HCT116 (cell line): ENCODE measurements around the gene CDCP2. TPM values are rescaled to one million over a fixed set of nuclear protein-coding genes. Genes with fewer than 3 reads are reported as not detected.

Source experiments
- ATAC-seq: fragments of 200-7000 bp; cut with Tn5 transposase; 2 replicates; pipeline ENCODE4 v1.9.1; 2020; ENCODE audit warnings: mild to moderate bottlenecking, moderate library complexity
- BruUV-seq: library from RNA; stranded (reverse); fragments of 400-500 nt; replicated peaks from 2 replicates; lab custom pipeline; 2021; lab: Mats Ljungman, UMichigan
- CTCF ChIA-PET: fragments of 300-600 bp; sonication (Branson Sonifier 250); formaldehyde crosslinking; loops from one replicate; lab custom pipeline; 2021; ENCODE audit warnings: antibody characterized with exemption; lab: Charles Lee
- POLR2A ChIA-PET: fragments of 300-600, 350-600 bp; sonication (Branson Sonifier 250); formaldehyde crosslinking; loops from one replicate; lab custom pipeline; 2021; ENCODE audit warnings: antibody characterized with exemption; lab: Charles Lee
- RAD21 ChIA-PET, 2 experiments: fragments of 300-600 bp; sonication (Branson Sonifier 250); formaldehyde crosslinking; loops; one replicate each; lab custom pipeline; 2023; ENCODE audit warnings: low total read pairs in 2 of 2; ENCODE audit not compliant: uncharacterized antibody in 2 of 2, unreplicated experiment in 2 of 2, low non-redundant PET in 1 of 2; lab: Charles Lee
- DNase-seq: peaks from one replicate; pipeline ENCODE4 v3.0.0-alpha.2; 2010; ENCODE audit warnings: low read depth, low spot score
- H2AFZ ChIP-seq: fragments of 200-600 bp; shearing (Covaris generic), sonication (generic); 2 replicates; pipeline ENCODE4 v1.6.1; 2017; ENCODE audit warnings: low read depth, mixed run types, mixed read lengths, antibody characterized with exemption, low read length; ENCODE audit not compliant: poor library complexity, severe bottlenecking
- H3K27ac ChIP-seq: 2 replicates; pipeline ENCODE4 v1.5.1; 2012; ENCODE audit warnings: low read depth, low read length
- H3K27me3 ChIP-seq: fragments of 200-600 bp; sonication (generic); 2 replicates; pipeline ENCODE4 v1.6.1; 2016; ENCODE audit warnings: mixed run types, low read length, mixed read lengths; ENCODE audit not compliant: insufficient read depth
- H3K36me3 ChIP-seq, 2 experiments: fragments of 200-500 bp in 1 of 2; fragments of 200-600 bp in 1 of 2; sonication (Bioruptor generic) in 1 of 2; sonication (generic) in 1 of 2; 2 replicates each; pipeline versions ENCODE4 v1.5.1 to v1.6.1; 2014 to 2016; ENCODE audit warnings: low read length in 2 of 2, inconsistent platforms in 1 of 2, mixed read lengths in 1 of 2, mixed run types in 1 of 2; ENCODE audit not compliant: insufficient read depth in 2 of 2, control insufficient read depth in 1 of 2
- H3K4me1 ChIP-seq, 2 experiments: fragments of 200-600 bp in 1 of 2; sonication (generic) in 1 of 2; 2 replicates each; pipeline versions ENCODE4 v1.5.1 to v1.6.1; 2012 to 2017; ENCODE audit warnings: low read length in 2 of 2, inconsistent platforms in 1 of 2, mild to moderate bottlenecking in 1 of 2, mixed read lengths in 1 of 2, mixed run types in 1 of 2, moderate library complexity in 1 of 2; ENCODE audit not compliant: insufficient read depth in 2 of 2, control insufficient read depth in 1 of 2
- H3K4me2 ChIP-seq: fragments of 200-600 bp; sonication (generic); 2 replicates; pipeline ENCODE4 v1.6.1; 2017; ENCODE audit warnings: mixed run types, low read length, mixed read lengths
- H3K4me3 ChIP-seq, 2 experiments: fragments of 200-600 bp in 1 of 2; sonication (generic) in 1 of 2; replicated peaks in 1 of 2; 2 replicates each; pipeline ENCODE4 v1.5.1; 2011 to 2016; ENCODE audit warnings: low read length in 2 of 2, control low read depth in 1 of 2, low read depth in 1 of 2, mild to moderate bottlenecking in 1 of 2, mixed read lengths in 1 of 2, mixed run types in 1 of 2
- H3K79me2 ChIP-seq: fragments of 200-600 bp; sonication (generic); 2 replicates; pipeline ENCODE4 v1.6.1; 2017; ENCODE audit warnings: mild to moderate bottlenecking, mixed run types, low read length, moderate library complexity, mixed read lengths; ENCODE audit not compliant: insufficient read depth
- H3K9ac ChIP-seq: fragments of 200-600 bp; sonication (generic); 2 replicates; pipeline ENCODE4 v1.6.1; 2016; ENCODE audit warnings: low read length, mixed read lengths
- H3K9me2 ChIP-seq: fragments of 200-600 bp; sonication (generic), shearing (Covaris generic); 2 replicates; pipeline ENCODE4 v1.6.1; 2017; ENCODE audit warnings: mixed run types, mild to moderate bottlenecking, moderate library complexity; ENCODE audit not compliant: insufficient read depth
- H3K9me3 ChIP-seq, 2 experiments: fragments of 200-500 bp in 1 of 2; fragments of 200-600 bp in 1 of 2; sonication (Bioruptor generic) in 1 of 2; sonication (generic) in 1 of 2; 2 replicates each; pipeline ENCODE4 v1.6.1; 2014 to 2017; ENCODE audit warnings: low read length in 2 of 2, mixed read lengths in 2 of 2, inconsistent platforms in 1 of 2, low read depth in 1 of 2, mild to moderate bottlenecking in 1 of 2, mixed run types in 1 of 2, moderate library complexity in 1 of 2; ENCODE audit not compliant: control insufficient read depth in 1 of 2, insufficient read depth in 1 of 2
- H4K20me1 ChIP-seq: fragments of 200-600 bp; sonication (generic), shearing (Covaris generic); 2 replicates; pipeline ENCODE4 v1.6.1; 2017; ENCODE audit warnings: mixed run types, mild to moderate bottlenecking, moderate library complexity; ENCODE audit not compliant: insufficient read depth
- EZH2 ChIP-seq: fragments of 200-600 bp; sonication (generic); IDR thresholded peaks from 2 replicates; pipeline ENCODE4 v1.6.1; 2017; ENCODE audit warnings: antibody characterized with exemption, mixed run types
- EZH2phosphoT487 ChIP-seq: fragments of 200-600 bp; IDR thresholded peaks from 2 replicates; pipeline ENCODE4 v1.6.1; 2018; ENCODE audit warnings: antibody characterized with exemption, borderline replicate concordance
- JUND ChIP-seq: IDR thresholded peaks from 2 replicates; pipeline ENCODE4 v1.6.1; 2012
- POLR2A ChIP-seq: IDR thresholded peaks from 2 replicates; pipeline ENCODE4 v1.7.0; 2011; ENCODE audit warnings: borderline replicate concordance; ENCODE audit not compliant: insufficient read depth, insufficient read length; ENCODE audit errors: extremely low read depth
- RAD21 ChIP-seq: IDR thresholded peaks from 2 replicates; pipeline ENCODE4 v1.6.1; 2012; ENCODE audit warnings: low read depth, mild to moderate bottlenecking
- SIN3A ChIP-seq: IDR thresholded peaks from 2 replicates; pipeline ENCODE4 v1.6.1; 2012; ENCODE audit warnings: low read depth
- TCF7L2 ChIP-seq: IDR thresholded peaks from 2 replicates; pipeline ENCODE4 v1.7.0; 2011; ENCODE audit warnings: borderline replicate concordance, inconsistent platforms; ENCODE audit not compliant: insufficient read depth, insufficient read length; ENCODE audit errors: extremely low read depth
- ZFX ChIP-seq: fragments of 450-650 bp; IDR thresholded peaks from 2 replicates; pipeline ENCODE4 v1.6.1; 2017
- intact Hi-C: fragments of 100-400 bp; cut with micrococcal nuclease; formaldehyde crosslinking; loops from 2 replicates; pipeline ENCODE4 v1.10.0; 2022
- total RNA-seq: library from RNA; stranded (reverse); gene quantifications from one replicate; pipeline ENCODE4 v1.2.1, GENCODE V29; 2021; ENCODE audit not compliant: unreplicated experiment

Gene CDCP2
- total RNA-seq, 1 experiment from 2014 or later: 0.22 TPM

GRCh38 chr1:54114955-54115354, 37.8 kb downstream of the CDCP2 start:
- Histone ChIP-seq H3K4me1 (peaks cover 0 to 13% of the 10 kb centered on the region in 2 experiments; a peak in 1 of 4 replicates), H3K27ac (no peak overlapping the region), H3K9me3 (no peaks in the 10 kb centered on the region), H3K4me2 (no peak overlapping the region), H3K9ac (no peak overlapping the region), H3K9me2 (no peaks in the 10 kb centered on the region), H3K79me2 (no peaks in the 10 kb centered on the region), H3K27me3 (no peaks in the 10 kb centered on the region), H4K20me1 (no peaks in the 10 kb centered on the region), H3K4me3 (no peak overlapping the region), H2AFZ (no peak overlapping the region), H3K36me3 (no peaks in the 10 kb centered on the region)
- TF ChIP-seq POLR2A (no peak), TCF7L2 (no peak), ZFX (no peak), EZH2phosphoT487 (no peak)
- POLR2A ChIA-PET: no interaction called here
- DNase-seq (no peak), ATAC-seq (no peak)
- RAD21 ChIA-PET: no interaction called here
- CTCF ChIA-PET: no interaction called here
- no TSS peak for BruUV-seq
- intact Hi-C loops: no loop called here

- ATAC-seq (no peak), DNase-seq (no peak)
- TF ChIP-seq RAD21 (no peak), EZH2 (no peak), SIN3A (no peak), JUND (no peak)
- Histone ChIP-seq H3K9ac (no peak overlapping the region), H3K36me3 (no peaks in the 10 kb centered on the region), H4K20me1 (no peaks in the 10 kb centered on the region), H3K4me3 (no peak overlapping the region), H3K9me3 (no peaks in the 10 kb centered on the region), H3K9me2 (no peaks in the 10 kb centered on the region), H3K4me2 (no peak overlapping the region), H3K27me3 (no peaks in the 10 kb centered on the region), H3K4me1 (peaks cover 0 to 13% of the 10 kb centered on the region in 2 experiments; a peak in 1 of 4 replicates), H3K79me2 (no peaks in the 10 kb centered on the region), H3K27ac (no peak overlapping the region), H2AFZ (no peak overlapping the region)
- no TSS peak for BruUV-seq
- ChIA-PET POLR2A (no interaction called here), RAD21 (no interaction called here), CTCF (no interaction called here)
- intact Hi-C loops: no loop called here
These were observed 38.8 kb downstream of the CDCP2 start for GRCh38 chr1:54114001-54114400.
